ENCODE results near the gene PDZRN4. TPM values are rescaled to one million over a fixed set of nuclear protein-coding genes. Genes with fewer than 3 reads are reported as not detected.

PDZRN4 gene
- total and polyA plus RNA-seq, 3 donors from 2014 or later, result 7.7 to 11.3 (median 11.3) TPM

GRCh38 chr12:41212625-41213024 lies 24.5 kb downstream of the PDZRN4 start:
- Histone ChIP-seq H3K9me3 (no peaks in the 10 kb centered on the region), H3K27me3 (no peaks in the 10 kb centered on the region), H3K36me3 (ENCODE audit: low read depth, missing control alignments) (no peaks in the 10 kb centered on the region), H3K27ac (no peak overlapping the region), H3K4me3 (no peak overlapping the region), H3K4me1 (peaks cover 9% of the 10 kb centered on the region)
- no peak for TF ChIP-seq POLR2A (IDR thresholded peaks at IDR 0.05)
- TF ChIP-seq, protein P1, sequence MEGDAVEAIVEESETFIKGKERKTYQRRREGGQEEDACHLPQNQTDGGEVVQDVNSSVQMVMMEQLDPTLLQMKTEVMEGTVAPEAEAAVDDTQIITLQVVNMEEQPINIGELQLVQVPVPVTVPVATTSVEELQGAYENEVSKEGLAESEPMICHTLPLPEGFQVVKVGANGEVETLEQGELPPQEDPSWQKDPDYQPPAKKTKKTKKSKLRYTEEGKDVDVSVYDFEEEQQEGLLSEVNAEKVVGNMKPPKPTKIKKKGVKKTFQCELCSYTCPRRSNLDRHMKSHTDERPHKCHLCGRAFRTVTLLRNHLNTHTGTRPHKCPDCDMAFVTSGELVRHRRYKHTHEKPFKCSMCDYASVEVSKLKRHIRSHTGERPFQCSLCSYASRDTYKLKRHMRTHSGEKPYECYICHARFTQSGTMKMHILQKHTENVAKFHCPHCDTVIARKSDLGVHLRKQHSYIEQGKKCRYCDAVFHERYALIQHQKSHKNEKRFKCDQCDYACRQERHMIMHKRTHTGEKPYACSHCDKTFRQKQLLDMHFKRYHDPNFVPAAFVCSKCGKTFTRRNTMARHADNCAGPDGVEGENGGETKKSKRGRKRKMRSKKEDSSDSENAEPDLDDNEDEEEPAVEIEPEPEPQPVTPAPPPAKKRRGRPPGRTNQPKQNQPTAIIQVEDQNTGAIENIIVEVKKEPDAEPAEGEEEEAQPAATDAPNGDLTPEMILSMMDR (IDR thresholded peaks at IDR 0.05), result no peak
- intact Hi-C loops (cut with DNase I; ENCODE audit: low total_unique reads), result no loop called here
- WGBS, 2 donors, result 39 to 56% methylated on average over 2 of the region's 2 CpGs
- no peak for DNase-seq

DNA sequence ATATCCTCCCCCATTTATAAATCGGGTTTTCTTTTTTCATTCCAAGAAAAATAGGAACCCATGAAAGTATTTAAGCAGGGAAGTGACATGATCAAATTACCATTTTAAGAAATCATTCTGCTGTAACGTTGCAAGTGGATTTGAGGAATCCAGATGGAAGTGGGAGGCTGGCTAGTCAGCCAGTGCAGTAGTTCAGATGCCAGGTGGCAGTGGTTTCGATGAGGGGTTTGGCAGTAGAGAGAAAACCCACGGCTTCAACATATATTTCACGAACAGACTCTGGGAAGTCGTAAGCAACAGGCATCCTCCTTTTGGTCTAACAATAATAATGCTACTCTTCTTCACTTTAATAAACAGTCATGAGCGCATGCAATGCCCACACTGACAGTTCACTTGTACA lies 25.0 kb downstream of the PDZRN4 start:
- no peaks in the 10 kb centered on the region for H3K9me3 ChIP-seq
- intact Hi-C loops (cut with DNase I; ENCODE audit: low total_unique reads), result no loop called here
- no peaks in the 10 kb centered on the region for H3K27me3 ChIP-seq
- H3K4me3 ChIP-seq, result no peak overlapping the region
- H3K27ac ChIP-seq, result no peak overlapping the region
- WGBS, 2 donors, result 55 to 68% methylated on average over 7 of the region's 7 CpGs
- peaks cover 9% of the 10 kb centered on the region for H3K4me1 ChIP-seq
- H3K36me3 ChIP-seq (ENCODE audit: low read depth, missing control alignments), result no peaks in the 10 kb centered on the region
- TF ChIP-seq, protein P1 (IDR thresholded peaks at IDR 0.05), result no peak
- TF ChIP-seq POLR2A (IDR thresholded peaks at IDR 0.05), result no peak
- DNase-seq, result no peak

- no peaks in the 10 kb centered on the region for H3K36me3 ChIP-seq (ENCODE audit: low read depth, missing control alignments)
- WGBS, 2 donors, result 65 to 74% methylated on average over 3 of the region's 3 CpGs
- H3K4me3 ChIP-seq, result no peak overlapping the region
- H3K27ac ChIP-seq, result no peak overlapping the region
- H3K9me3 ChIP-seq, result no peaks in the 10 kb centered on the region
- H3K27me3 ChIP-seq, result no peaks in the 10 kb centered on the region
- TF ChIP-seq POLR2A (IDR thresholded peaks at IDR 0.05), result no peak
- TF ChIP-seq, protein P1 (IDR thresholded peaks at IDR 0.05), result no peak
- H3K4me1 ChIP-seq, result peaks cover 9% of the 10 kb centered on the region
- no peak for DNase-seq
- intact Hi-C loops (cut with DNase I; ENCODE audit: low total_unique reads), result no loop called here
These were observed 25.5 kb downstream of the PDZRN4 start for GRCh38 chr12:41213648-41214047.

- Histone ChIP-seq H3K4me1 (peaks cover 18% of the 10 kb centered on the region), H3K27ac (peak overlapping the region in 1 of 2 donors; percentile 20), H3K9me3 (no peaks in the 10 kb centered on the region), H3K36me3 (ENCODE audit: low read depth, missing control alignments) (no peaks in the 10 kb centered on the region), H3K4me3 (no peak overlapping the region), H3K27me3 (no peaks in the 10 kb centered on the region)
- 40 to 60% methylated on average over 1 of the region's 1 CpG for WGBS, 2 donors
- peak; percentile 15 for DNase-seq
- TF ChIP-seq, protein P1 (IDR thresholded peaks at IDR 0.05), result no peak
- no peak for TF ChIP-seq POLR2A (IDR thresholded peaks at IDR 0.05)
- intact Hi-C loops (cut with DNase I; ENCODE audit: low total_unique reads), result no loop called here
These were observed 29.6 kb downstream of the PDZRN4 start for GRCh38 chr12:41217727-41218126.

- TF ChIP-seq, protein P1 (IDR thresholded peaks at IDR 0.05), result no peak
- no peak for TF ChIP-seq POLR2A (IDR thresholded peaks at IDR 0.05)
- no peak for DNase-seq
- no peaks in the 10 kb centered on the region for H3K27me3 ChIP-seq
- H3K9me3 ChIP-seq, result no peaks in the 10 kb centered on the region
- no peak overlapping the region for H3K27ac ChIP-seq
- 71 to 84% methylated on average over 2 of the region's 2 CpGs for WGBS, 2 donors
- intact Hi-C loops (cut with DNase I; ENCODE audit: low total_unique reads), result no loop called here
- no peak overlapping the region for H3K4me3 ChIP-seq
- H3K4me1 ChIP-seq, result peaks cover 18% of the 10 kb centered on the region
- H3K36me3 ChIP-seq (ENCODE audit: low read depth, missing control alignments), result no peaks in the 10 kb centered on the region
These were observed 32.8 kb downstream of the PDZRN4 start for GRCh38 chr12:41220931-41221330.
